Neural progenitor cell (in vitro differentiated cells): ENCODE measurements around the gene SPOP.

Experiments
- EZH2 ChIP-seq: fragments of 200-600 bp; sonication (generic); IDR thresholded peaks from 2 replicates; pipeline ENCODE4 v1.6.1; 2017; ENCODE audit warnings: antibody characterized with exemption, mild to moderate bottlenecking, moderate library complexity
- EZH2phosphoT487 ChIP-seq: fragments of 200-600 bp; sonication (generic); IDR thresholded peaks from 2 replicates; pipeline ENCODE4 v1.6.1; 2017; ENCODE audit warnings: antibody characterized with exemption
- TF ChIP-seq, protein P1 (sequence below): fragments of 200-600 bp; sonication (generic); IDR thresholded peaks from 2 replicates; pipeline ENCODE4 v1.5.1; 2017; ENCODE audit warnings: antibody characterized with exemption, mild to moderate bottlenecking

DNA sequence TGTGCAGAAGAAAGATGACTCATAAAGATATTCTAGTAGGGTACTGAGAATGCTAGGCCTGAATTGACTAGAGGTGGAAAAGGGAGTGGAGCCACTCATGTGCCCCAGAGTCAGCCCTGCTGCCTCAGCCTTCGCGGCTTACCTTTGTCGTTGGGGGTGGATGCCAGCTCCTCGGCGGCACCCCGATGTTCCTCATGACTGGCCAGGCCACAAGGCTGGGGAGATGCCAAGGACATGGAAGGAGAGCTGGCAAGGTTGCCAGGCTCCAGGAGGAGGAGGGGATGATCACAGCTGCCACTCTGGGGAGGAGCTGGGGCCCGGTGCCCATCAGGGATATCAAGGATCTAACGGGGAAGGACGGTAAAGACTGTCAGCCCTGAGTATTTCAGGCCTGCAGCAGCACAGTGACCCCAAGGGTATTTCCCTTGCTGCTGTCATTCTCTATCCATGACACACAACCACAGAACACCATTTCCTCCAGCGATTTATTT is 39.5 kb upstream of the SPOP start:
- TF ChIP-seq, protein P1, sequence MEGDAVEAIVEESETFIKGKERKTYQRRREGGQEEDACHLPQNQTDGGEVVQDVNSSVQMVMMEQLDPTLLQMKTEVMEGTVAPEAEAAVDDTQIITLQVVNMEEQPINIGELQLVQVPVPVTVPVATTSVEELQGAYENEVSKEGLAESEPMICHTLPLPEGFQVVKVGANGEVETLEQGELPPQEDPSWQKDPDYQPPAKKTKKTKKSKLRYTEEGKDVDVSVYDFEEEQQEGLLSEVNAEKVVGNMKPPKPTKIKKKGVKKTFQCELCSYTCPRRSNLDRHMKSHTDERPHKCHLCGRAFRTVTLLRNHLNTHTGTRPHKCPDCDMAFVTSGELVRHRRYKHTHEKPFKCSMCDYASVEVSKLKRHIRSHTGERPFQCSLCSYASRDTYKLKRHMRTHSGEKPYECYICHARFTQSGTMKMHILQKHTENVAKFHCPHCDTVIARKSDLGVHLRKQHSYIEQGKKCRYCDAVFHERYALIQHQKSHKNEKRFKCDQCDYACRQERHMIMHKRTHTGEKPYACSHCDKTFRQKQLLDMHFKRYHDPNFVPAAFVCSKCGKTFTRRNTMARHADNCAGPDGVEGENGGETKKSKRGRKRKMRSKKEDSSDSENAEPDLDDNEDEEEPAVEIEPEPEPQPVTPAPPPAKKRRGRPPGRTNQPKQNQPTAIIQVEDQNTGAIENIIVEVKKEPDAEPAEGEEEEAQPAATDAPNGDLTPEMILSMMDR: no peak
- TF ChIP-seq EZH2: no peak
- TF ChIP-seq EZH2phosphoT487: no peak
